GM12878 (cell line): Measurements from ENCODE around the gene CCNY.

Experiments used
- BRCA1 ChIP-seq: IDR thresholded peaks from 2 replicates; pipeline ENCODE4 v1.6.1; 2011; ENCODE audit warnings: low read depth, low read length, improper control_type of control experiment
- CHD2 ChIP-seq: IDR thresholded peaks from 2 replicates; pipeline ENCODE4 v1.6.1; 2011; ENCODE audit warnings: low read depth, low read length, improper control_type of control experiment, borderline replicate concordance
- EZH2 ChIP-seq: IDR thresholded peaks from 2 replicates; pipeline ENCODE4 v1.6.1; 2012; ENCODE audit warnings: low read depth, mild to moderate bottlenecking, control low read depth, inconsistent platforms, low read length, borderline replicate concordance; ENCODE audit not compliant: control insufficient read depth
- FOS ChIP-seq: IDR thresholded peaks from 3 replicates; pipeline ENCODE4 v1.6.1; 2011; ENCODE audit warnings: borderline replicate concordance; ENCODE audit not compliant: insufficient read length; ENCODE audit errors: extremely low read depth
- NR2C2 ChIP-seq: IDR thresholded peaks from 2 replicates; pipeline ENCODE4 v1.6.1; 2011; ENCODE audit warnings: borderline replicate concordance, low read depth; ENCODE audit not compliant: control insufficient read depth, insufficient read length
- POLR2A ChIP-seq: IDR thresholded peaks from 2 replicates; pipeline ENCODE4 v1.6.1; 2011; ENCODE audit warnings: low read depth, mild to moderate bottlenecking, low read length
- RBBP5 ChIP-seq: fragments of 200-600 bp; sonication (generic); conservative IDR thresholded peaks from 2 replicates; pipeline ENCODE4 v1.6.1; 2016
- RELA ChIP-seq: fragments of 450-650 bp; IDR thresholded peaks from 2 replicates; pipeline ENCODE4 v1.8.0; 2014; ENCODE audit warnings: borderline replicate concordance; ENCODE audit not compliant: partially characterized antibody
- TF ChIP-seq, protein P1 (sequence below): fragments of 450-650 bp; IDR thresholded peaks from 2 replicates; pipeline ENCODE4 v1.6.1; 2017; ENCODE audit warnings: mild to moderate bottlenecking
- TF ChIP-seq, protein P2 (sequence below), 3 experiments: IDR thresholded peaks in 2 of 3; conservative IDR thresholded peaks in 1 of 3; 2 replicates each; pipeline ENCODE4 v1.5.1; 2011; ENCODE audit warnings: low read depth in 3 of 3, low read length in 3 of 3, mild to moderate bottlenecking in 3 of 3, control low read depth in 2 of 3, moderate library complexity in 2 of 3, inconsistent platforms in 1 of 3, mixed read lengths in 1 of 3; ENCODE audit not compliant: control insufficient read depth in 2 of 3, insufficient read depth in 1 of 3; ENCODE audit errors: extremely low read depth in 1 of 3
- TF ChIP-seq, protein P3 (sequence below): IDR thresholded peaks from 2 replicates; pipeline ENCODE4 v1.6.1; 2012; ENCODE audit warnings: mild to moderate bottlenecking, low read depth, low read length

DNA sequence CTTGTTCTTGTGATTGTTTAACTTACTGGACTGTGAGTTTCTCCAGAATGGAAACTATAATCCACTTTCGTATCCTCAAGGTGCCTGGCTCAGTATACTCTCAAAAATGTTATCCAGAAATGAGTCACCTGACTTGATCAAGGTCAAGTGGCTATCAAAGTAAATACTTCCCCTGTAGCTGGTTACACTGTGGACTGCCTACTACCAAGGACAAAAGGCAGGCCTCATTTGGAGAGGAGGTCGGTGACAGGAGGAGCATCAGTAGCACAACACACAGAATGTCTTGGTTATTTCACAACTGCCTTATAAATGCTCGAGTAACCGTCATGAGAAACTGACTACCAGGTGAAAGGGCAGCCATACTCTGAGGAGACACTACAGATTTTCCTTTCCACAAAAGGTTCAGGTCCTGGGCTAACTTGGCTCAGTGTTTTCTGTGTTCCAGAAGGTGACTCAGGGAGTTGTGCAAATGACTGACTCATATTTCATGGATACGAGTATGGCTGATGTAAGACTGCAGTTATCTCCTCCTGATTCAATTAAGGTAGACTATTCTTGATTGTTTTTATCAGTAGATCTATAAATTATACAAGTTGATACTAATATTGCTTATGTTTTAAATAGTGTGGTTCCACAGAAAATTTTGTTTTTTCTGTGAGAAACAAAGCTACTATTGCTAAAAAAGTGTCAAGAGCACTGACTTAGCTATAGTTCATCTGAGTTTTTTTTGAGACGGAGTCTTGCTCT, 4.2 kb upstream of the CCNY start:
- TF ChIP-seq, protein P1, sequence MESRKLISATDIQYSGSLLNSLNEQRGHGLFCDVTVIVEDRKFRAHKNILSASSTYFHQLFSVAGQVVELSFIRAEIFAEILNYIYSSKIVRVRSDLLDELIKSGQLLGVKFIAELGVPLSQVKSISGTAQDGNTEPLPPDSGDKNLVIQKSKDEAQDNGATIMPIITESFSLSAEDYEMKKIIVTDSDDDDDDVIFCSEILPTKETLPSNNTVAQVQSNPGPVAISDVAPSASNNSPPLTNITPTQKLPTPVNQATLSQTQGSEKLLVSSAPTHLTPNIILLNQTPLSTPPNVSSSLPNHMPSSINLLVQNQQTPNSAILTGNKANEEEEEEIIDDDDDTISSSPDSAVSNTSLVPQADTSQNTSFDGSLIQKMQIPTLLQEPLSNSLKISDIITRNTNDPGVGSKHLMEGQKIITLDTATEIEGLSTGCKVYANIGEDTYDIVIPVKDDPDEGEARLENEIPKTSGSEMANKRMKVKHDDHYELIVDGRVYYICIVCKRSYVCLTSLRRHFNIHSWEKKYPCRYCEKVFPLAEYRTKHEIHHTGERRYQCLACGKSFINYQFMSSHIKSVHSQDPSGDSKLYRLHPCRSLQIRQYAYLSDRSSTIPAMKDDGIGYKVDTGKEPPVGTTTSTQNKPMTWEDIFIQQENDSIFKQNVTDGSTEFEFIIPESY = no peak
- TF ChIP-seq EZH2 (no peak), CHD2 (no peak), POLR2A (no peak), RBBP5 (no peak), RELA (no peak), BRCA1 (no peak), FOS (no peak), NR2C2 (no peak)
- TF ChIP-seq, protein P2, sequence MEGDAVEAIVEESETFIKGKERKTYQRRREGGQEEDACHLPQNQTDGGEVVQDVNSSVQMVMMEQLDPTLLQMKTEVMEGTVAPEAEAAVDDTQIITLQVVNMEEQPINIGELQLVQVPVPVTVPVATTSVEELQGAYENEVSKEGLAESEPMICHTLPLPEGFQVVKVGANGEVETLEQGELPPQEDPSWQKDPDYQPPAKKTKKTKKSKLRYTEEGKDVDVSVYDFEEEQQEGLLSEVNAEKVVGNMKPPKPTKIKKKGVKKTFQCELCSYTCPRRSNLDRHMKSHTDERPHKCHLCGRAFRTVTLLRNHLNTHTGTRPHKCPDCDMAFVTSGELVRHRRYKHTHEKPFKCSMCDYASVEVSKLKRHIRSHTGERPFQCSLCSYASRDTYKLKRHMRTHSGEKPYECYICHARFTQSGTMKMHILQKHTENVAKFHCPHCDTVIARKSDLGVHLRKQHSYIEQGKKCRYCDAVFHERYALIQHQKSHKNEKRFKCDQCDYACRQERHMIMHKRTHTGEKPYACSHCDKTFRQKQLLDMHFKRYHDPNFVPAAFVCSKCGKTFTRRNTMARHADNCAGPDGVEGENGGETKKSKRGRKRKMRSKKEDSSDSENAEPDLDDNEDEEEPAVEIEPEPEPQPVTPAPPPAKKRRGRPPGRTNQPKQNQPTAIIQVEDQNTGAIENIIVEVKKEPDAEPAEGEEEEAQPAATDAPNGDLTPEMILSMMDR (IDR thresholded peaks at IDR 0.05 in 2 of 3, conservative IDR thresholded peaks at IDR 0.05 in 1 of 3; ENCODE audit: control insufficient read depth in 2 of 3, extremely low read depth in 1 of 3, insufficient read depth in 1 of 3, low read depth in 3 of 3, low read length in 3 of 3) = no peak
- TF ChIP-seq, protein P3, sequence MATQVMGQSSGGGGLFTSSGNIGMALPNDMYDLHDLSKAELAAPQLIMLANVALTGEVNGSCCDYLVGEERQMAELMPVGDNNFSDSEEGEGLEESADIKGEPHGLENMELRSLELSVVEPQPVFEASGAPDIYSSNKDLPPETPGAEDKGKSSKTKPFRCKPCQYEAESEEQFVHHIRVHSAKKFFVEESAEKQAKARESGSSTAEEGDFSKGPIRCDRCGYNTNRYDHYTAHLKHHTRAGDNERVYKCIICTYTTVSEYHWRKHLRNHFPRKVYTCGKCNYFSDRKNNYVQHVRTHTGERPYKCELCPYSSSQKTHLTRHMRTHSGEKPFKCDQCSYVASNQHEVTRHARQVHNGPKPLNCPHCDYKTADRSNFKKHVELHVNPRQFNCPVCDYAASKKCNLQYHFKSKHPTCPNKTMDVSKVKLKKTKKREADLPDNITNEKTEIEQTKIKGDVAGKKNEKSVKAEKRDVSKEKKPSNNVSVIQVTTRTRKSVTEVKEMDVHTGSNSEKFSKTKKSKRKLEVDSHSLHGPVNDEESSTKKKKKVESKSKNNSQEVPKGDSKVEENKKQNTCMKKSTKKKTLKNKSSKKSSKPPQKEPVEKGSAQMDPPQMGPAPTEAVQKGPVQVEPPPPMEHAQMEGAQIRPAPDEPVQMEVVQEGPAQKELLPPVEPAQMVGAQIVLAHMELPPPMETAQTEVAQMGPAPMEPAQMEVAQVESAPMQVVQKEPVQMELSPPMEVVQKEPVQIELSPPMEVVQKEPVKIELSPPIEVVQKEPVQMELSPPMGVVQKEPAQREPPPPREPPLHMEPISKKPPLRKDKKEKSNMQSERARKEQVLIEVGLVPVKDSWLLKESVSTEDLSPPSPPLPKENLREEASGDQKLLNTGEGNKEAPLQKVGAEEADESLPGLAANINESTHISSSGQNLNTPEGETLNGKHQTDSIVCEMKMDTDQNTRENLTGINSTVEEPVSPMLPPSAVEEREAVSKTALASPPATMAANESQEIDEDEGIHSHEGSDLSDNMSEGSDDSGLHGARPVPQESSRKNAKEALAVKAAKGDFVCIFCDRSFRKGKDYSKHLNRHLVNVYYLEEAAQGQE = no peak
